ENCODE results near the gene NCEH1.

NCEH1 gene

GRCh38 chr3:172746475-172746874 is 35.6 kb upstream of the NCEH1 start:
- no peak for DNase-seq
- peaks cover 4% of the 10 kb centered on the region for H3K79me1 ChIP-seq (ENCODE audit: low read length)
- WGBS (ENCODE audit: extremely low coverage, insufficient coverage, insufficient read length) = 100% methylated on average over 1 of the region's 2 CpGs

GRCh38 chr3:172739462-172739861 is 28.6 kb upstream of the NCEH1 start:
- Histone ChIP-seq H3K9me3 (ENCODE audit: insufficient read depth, low read depth, low read length) (no peaks in the 10 kb centered on the region), H4K8ac (ENCODE audit: low read depth, low read length) (no peak overlapping the region), H3K79me2 (ENCODE audit: control insufficient read depth, insufficient read depth, low read length, poor library complexity) (no peaks in the 10 kb centered on the region), H2BK12ac (ENCODE audit: low read length) (no peak overlapping the region), H4K12ac (ENCODE audit: low read depth, low read length) (no peak overlapping the region), H3K14ac (ENCODE audit: low read length) (no peak overlapping the region), H3K4me2 (ENCODE audit: low read length) (no peak overlapping the region), H2AFZ (ENCODE audit: insufficient read depth, low read length, poor library complexity) (no peak overlapping the region), H3K27me3 (ENCODE audit: insufficient read depth, low read length) (no peaks in the 10 kb centered on the region), H2BK120ac (ENCODE audit: insufficient read depth, low read length, poor library complexity) (no peak overlapping the region), H3K9ac (ENCODE audit: low read length) (no peak overlapping the region), H3K27ac (ENCODE audit: low read depth, low read length) (no peak overlapping the region), H3K4ac (ENCODE audit: low read depth, low read length) (no peak overlapping the region), H3K18ac (ENCODE audit: low read length) (no peak overlapping the region), H3K79me1 (ENCODE audit: low read length) (no peaks in the 10 kb centered on the region), H3K23ac (ENCODE audit: low read length) (no peak overlapping the region), H3K36me3 (ENCODE audit: control insufficient read depth in 1 of 2, insufficient read depth in 2 of 2, low read length in 2 of 2) (no peaks in the 10 kb centered on the region), H4K91ac (ENCODE audit: low read depth, low read length) (no peak overlapping the region), H3K4me3 (ENCODE audit: low read depth, low read length) (no peak overlapping the region), H2AK5ac (ENCODE audit: low read length) (no peak overlapping the region), H2BK5ac (ENCODE audit: low read depth, low read length, poor library complexity) (no peak overlapping the region), H3K4me1 (ENCODE audit: control insufficient read depth in 1 of 2, insufficient read depth in 2 of 2, low read length in 2 of 2) (no peaks in the 10 kb centered on the region)
- DNase-seq = no peak
- no CpG with 5 or more reads among the region's 1 CpG for WGBS (ENCODE audit: extremely low coverage, insufficient coverage, insufficient read length)

More at GRCh38 chr3:172746475-172746874, 35.6 kb upstream of the NCEH1 start:
- no peak overlapping the region for H4K12ac ChIP-seq (ENCODE audit: low read depth, low read length)
- no peak overlapping the region for H2AFZ ChIP-seq (ENCODE audit: insufficient read depth, low read length, poor library complexity)
- H3K36me3 ChIP-seq (ENCODE audit: control insufficient read depth in 1 of 2, insufficient read depth in 2 of 2, low read length in 2 of 2) = no peaks in the 10 kb centered on the region
- H2BK120ac ChIP-seq (ENCODE audit: insufficient read depth, low read length, poor library complexity) = no peak overlapping the region
- no peak overlapping the region for H3K4ac ChIP-seq (ENCODE audit: low read depth, low read length)
- no peak overlapping the region for H4K91ac ChIP-seq (ENCODE audit: low read depth, low read length)
- H3K27ac ChIP-seq (ENCODE audit: low read depth, low read length) = no peak overlapping the region
- H3K4me2 ChIP-seq (ENCODE audit: low read length) = no peak overlapping the region
- no peak overlapping the region for H3K4me3 ChIP-seq (ENCODE audit: low read depth, low read length)
- H3K79me2 ChIP-seq (ENCODE audit: control insufficient read depth, insufficient read depth, low read length, poor library complexity) = peaks cover 6% of the 10 kb centered on the region
- no peak overlapping the region for H3K18ac ChIP-seq (ENCODE audit: low read length)
- no peak overlapping the region for H2BK12ac ChIP-seq (ENCODE audit: low read length)
- no peak overlapping the region for H2BK5ac ChIP-seq (ENCODE audit: low read depth, low read length, poor library complexity)
- H2AK5ac ChIP-seq (ENCODE audit: low read length) = no peak overlapping the region
- H3K9me3 ChIP-seq (ENCODE audit: insufficient read depth, low read depth, low read length) = no peaks in the 10 kb centered on the region
- no peaks in the 10 kb centered on the region for H3K27me3 ChIP-seq (ENCODE audit: insufficient read depth, low read length)
- no peak overlapping the region for H3K23ac ChIP-seq (ENCODE audit: low read length)
- H3K4me1 ChIP-seq (ENCODE audit: control insufficient read depth in 1 of 2, insufficient read depth in 2 of 2, low read length in 2 of 2) = no peaks in the 10 kb centered on the region
- no peak overlapping the region for H3K9ac ChIP-seq (ENCODE audit: low read length)
- no peak overlapping the region for H4K8ac ChIP-seq (ENCODE audit: low read depth, low read length)
- no peak overlapping the region for H3K14ac ChIP-seq (ENCODE audit: low read length)

GRCh38 chr3:172735014-172735413 is 24.1 kb upstream of the NCEH1 start:
- Histone ChIP-seq H3K79me1 (ENCODE audit: low read length) (no peaks in the 10 kb centered on the region), H3K4me3 (ENCODE audit: low read depth, low read length) (no peak overlapping the region), H3K9ac (ENCODE audit: low read length) (no peak overlapping the region), H4K8ac (ENCODE audit: low read depth, low read length) (no peak overlapping the region), H2BK12ac (ENCODE audit: low read length) (no peak overlapping the region), H3K27me3 (ENCODE audit: insufficient read depth, low read length) (no peaks in the 10 kb centered on the region), H2AFZ (ENCODE audit: insufficient read depth, low read length, poor library complexity) (no peak overlapping the region), H3K4me2 (ENCODE audit: low read length) (no peak overlapping the region), H4K91ac (ENCODE audit: low read depth, low read length) (no peak overlapping the region), H3K4me1 (ENCODE audit: control insufficient read depth in 1 of 2, insufficient read depth in 2 of 2, low read length in 2 of 2) (no peaks in the 10 kb centered on the region), H3K14ac (ENCODE audit: low read length) (no peak overlapping the region), H3K27ac (ENCODE audit: low read depth, low read length) (no peak overlapping the region), H4K12ac (ENCODE audit: low read depth, low read length) (no peak overlapping the region), H3K23ac (ENCODE audit: low read length) (no peak overlapping the region), H3K79me2 (ENCODE audit: control insufficient read depth, insufficient read depth, low read length, poor library complexity) (no peaks in the 10 kb centered on the region), H3K18ac (ENCODE audit: low read length) (no peak overlapping the region), H2BK5ac (ENCODE audit: low read depth, low read length, poor library complexity) (no peak overlapping the region), H3K9me3 (ENCODE audit: insufficient read depth, low read depth, low read length) (no peaks in the 10 kb centered on the region), H3K4ac (ENCODE audit: low read depth, low read length) (no peak overlapping the region), H3K36me3 (ENCODE audit: control insufficient read depth in 1 of 2, insufficient read depth in 2 of 2, low read length in 2 of 2) (no peaks in the 10 kb centered on the region), H2BK120ac (ENCODE audit: insufficient read depth, low read length, poor library complexity) (no peak overlapping the region), H2AK5ac (ENCODE audit: low read length) (no peak overlapping the region)
- no CpG with 5 or more reads among the region's 2 CpGs for WGBS (ENCODE audit: extremely low coverage, insufficient coverage, insufficient read length)
- DNase-seq = no peak

DNA sequence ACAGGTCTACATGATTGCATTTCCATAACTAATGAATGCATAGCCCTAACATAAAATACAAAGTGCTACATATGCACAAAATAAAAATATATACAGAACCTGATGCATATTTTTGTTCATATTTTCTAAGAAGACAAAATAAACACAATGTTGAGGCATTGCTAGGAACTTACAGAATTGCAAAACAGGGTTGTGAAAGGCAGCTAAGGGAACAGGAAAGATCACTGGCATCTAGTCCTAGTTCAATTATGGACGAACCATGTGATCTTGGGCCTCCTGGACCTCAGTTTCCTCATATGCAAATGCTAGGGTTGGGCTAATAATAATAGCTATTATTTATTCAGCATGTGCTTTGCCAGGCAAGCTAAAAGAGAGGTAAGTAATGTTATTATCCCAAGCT is 15.5 kb upstream of the NCEH1 start:
- Histone ChIP-seq H3K79me2 (ENCODE audit: control insufficient read depth, insufficient read depth, low read length, poor library complexity) (no peaks in the 10 kb centered on the region), H2AK5ac (ENCODE audit: low read length) (no peak overlapping the region), H3K4ac (ENCODE audit: low read depth, low read length) (no peak overlapping the region), H4K8ac (ENCODE audit: low read depth, low read length) (no peak overlapping the region), H3K9ac (ENCODE audit: low read length) (no peak overlapping the region), H3K36me3 (ENCODE audit: control insufficient read depth in 1 of 2, insufficient read depth in 2 of 2, low read length in 2 of 2) (no peaks in the 10 kb centered on the region), H2AFZ (ENCODE audit: insufficient read depth, low read length, poor library complexity) (no peak overlapping the region), H2BK12ac (ENCODE audit: low read length) (no peak overlapping the region), H3K4me2 (ENCODE audit: low read length) (no peak overlapping the region), H3K4me1 (ENCODE audit: control insufficient read depth in 1 of 2, insufficient read depth in 2 of 2, low read length in 2 of 2) (no peaks in the 10 kb centered on the region), H3K23ac (ENCODE audit: low read length) (no peak overlapping the region), H2BK5ac (ENCODE audit: low read depth, low read length, poor library complexity) (no peak overlapping the region), H4K12ac (ENCODE audit: low read depth, low read length) (no peak overlapping the region), H3K18ac (ENCODE audit: low read length) (no peak overlapping the region), H3K27ac (ENCODE audit: low read depth, low read length) (no peak overlapping the region), H3K27me3 (ENCODE audit: insufficient read depth, low read length) (no peaks in the 10 kb centered on the region), H3K14ac (ENCODE audit: low read length) (no peak overlapping the region), H3K4me3 (ENCODE audit: low read depth, low read length) (no peak overlapping the region), H3K79me1 (ENCODE audit: low read length) (no peaks in the 10 kb centered on the region), H3K9me3 (ENCODE audit: insufficient read depth, low read depth, low read length) (no peaks in the 10 kb centered on the region), H2BK120ac (ENCODE audit: insufficient read depth, low read length, poor library complexity) (no peak overlapping the region), H4K91ac (ENCODE audit: low read depth, low read length) (no peak overlapping the region)
- WGBS (ENCODE audit: extremely low coverage, insufficient coverage, insufficient read length) = no CpG with 5 or more reads among the region's 1 CpG
- no peak for DNase-seq
